DOHH2 (cell line): ENCODE results near the gene FANCC.

ENCODE experiments used
- H3F3A ChIP-seq: fragments of 200-600 bp; sonication (generic), shearing (Covaris generic); 2 replicates; pipeline ENCODE4 v1.6.0; 2016; ENCODE audit warnings: antibody characterized with exemption, mild to moderate bottlenecking; ENCODE audit not compliant: control insufficient read depth, insufficient read depth
- H3K27ac ChIP-seq: fragments of 200-600 bp; sonication (generic); 2 replicates; pipeline ENCODE4 v1.5.1; 2014; ENCODE audit warnings: low read depth, mild to moderate bottlenecking, low read length, moderate library complexity
- H3K27me3 ChIP-seq: fragments of 200-600 bp; sonication (generic); 2 replicates; pipeline ENCODE4 v1.6.1; 2014; ENCODE audit warnings: mild to moderate bottlenecking, low read length, mixed read lengths; ENCODE audit not compliant: control insufficient read depth
- H3K36me3 ChIP-seq: fragments of 200-600 bp; sonication (generic); 2 replicates; pipeline ENCODE4 v1.6.1; 2014; ENCODE audit warnings: mild to moderate bottlenecking, low read length, moderate library complexity, mixed read lengths; ENCODE audit not compliant: control insufficient read depth
- H3K4me1 ChIP-seq: fragments of 200-600 bp; sonication (generic); 2 replicates; pipeline ENCODE4 v1.6.1; 2014; ENCODE audit warnings: mild to moderate bottlenecking, low read length, mixed read lengths; ENCODE audit not compliant: control insufficient read depth
- H3K4me2 ChIP-seq: fragments of 200-600 bp; sonication (generic); 2 replicates; pipeline ENCODE4 v1.6.0; 2014; ENCODE audit warnings: mild to moderate bottlenecking, low read length, moderate library complexity
- H3K4me3 ChIP-seq: fragments of 200-600 bp; sonication (generic); 2 replicates; pipeline ENCODE4 v1.5.1; 2014; ENCODE audit warnings: mild to moderate bottlenecking, low read length, mixed read lengths
- H3K79me2 ChIP-seq: fragments of 200-600 bp; sonication (generic); 2 replicates; pipeline ENCODE4 v1.6.1; 2014; ENCODE audit warnings: mild to moderate bottlenecking, low read length, mixed read lengths; ENCODE audit not compliant: control insufficient read depth
- H3K9me2 ChIP-seq: fragments of 200-600 bp; sonication (generic); replicated peaks from 2 replicates; pipeline ENCODE4 v1.6.1; 2014; ENCODE audit warnings: mild to moderate bottlenecking, low read length, mixed read lengths; ENCODE audit not compliant: control insufficient read depth
- H3K9me3 ChIP-seq: fragments of 200-600 bp; sonication (generic); 2 replicates; pipeline ENCODE4 v1.6.1; 2014; ENCODE audit warnings: antibody characterized with exemption, low read length, mixed read lengths; ENCODE audit not compliant: control insufficient read depth, insufficient read depth
- H4K20me1 ChIP-seq: fragments of 200-600 bp; sonication (generic); 2 replicates; pipeline ENCODE4 v1.6.0; 2014; ENCODE audit warnings: low read depth, mild to moderate bottlenecking, antibody characterized with exemption, low read length, moderate library complexity; ENCODE audit not compliant: control insufficient read depth, insufficient read depth
- EZH2phosphoT487 ChIP-seq: fragments of 200-600 bp; sonication (generic); IDR thresholded peaks from 2 replicates; pipeline ENCODE4 v1.6.1; 2017; ENCODE audit warnings: borderline replicate concordance, mild to moderate bottlenecking, antibody characterized with exemption, low read length, moderate library complexity, mixed read lengths
- TF ChIP-seq, protein P1 (sequence below): fragments of 200-600 bp; sonication (generic); IDR thresholded peaks from one replicate; pipeline ENCODE4 v1.5.1; 2014; ENCODE audit warnings: antibody characterized with exemption, mild to moderate bottlenecking, low read depth, low read length; ENCODE audit not compliant: poor library complexity, severe bottlenecking

The FANCC gene

DNA sequence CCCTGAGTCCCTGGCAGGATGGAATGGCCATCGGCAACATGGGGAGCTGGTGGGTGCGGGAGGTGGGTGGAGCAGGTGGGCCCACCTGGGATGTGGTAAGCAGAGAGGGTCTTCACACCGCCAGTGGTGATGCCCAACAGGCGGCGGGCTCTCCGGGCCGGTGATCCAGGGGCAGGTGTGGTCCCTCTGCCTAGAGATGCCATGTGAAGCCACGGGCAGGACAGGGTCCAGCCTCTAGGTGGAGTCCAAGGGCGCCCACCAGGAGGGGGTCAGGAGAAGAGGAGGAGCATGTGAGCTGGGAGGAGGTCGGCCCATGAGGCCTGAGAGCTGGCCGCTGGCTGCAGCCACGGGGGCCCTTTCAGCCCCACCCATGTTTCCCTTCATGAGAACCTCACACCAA, 221.1 kb downstream of the FANCC start:
- no peak overlapping the region for H3K27ac ChIP-seq
- no peak overlapping the region for H3K4me3 ChIP-seq
- H3K79me2 ChIP-seq = no peaks in the 10 kb centered on the region
- H3K9me3 ChIP-seq = no peaks in the 10 kb centered on the region
- H3K27me3 ChIP-seq = no peaks in the 10 kb centered on the region
- no peaks in the 10 kb centered on the region for H3K4me1 ChIP-seq
- H3K9me2 ChIP-seq = no peaks in the 10 kb centered on the region
- H4K20me1 ChIP-seq = no peaks in the 10 kb centered on the region
- no peaks in the 10 kb centered on the region for H3F3A ChIP-seq
- TF ChIP-seq, protein P1, sequence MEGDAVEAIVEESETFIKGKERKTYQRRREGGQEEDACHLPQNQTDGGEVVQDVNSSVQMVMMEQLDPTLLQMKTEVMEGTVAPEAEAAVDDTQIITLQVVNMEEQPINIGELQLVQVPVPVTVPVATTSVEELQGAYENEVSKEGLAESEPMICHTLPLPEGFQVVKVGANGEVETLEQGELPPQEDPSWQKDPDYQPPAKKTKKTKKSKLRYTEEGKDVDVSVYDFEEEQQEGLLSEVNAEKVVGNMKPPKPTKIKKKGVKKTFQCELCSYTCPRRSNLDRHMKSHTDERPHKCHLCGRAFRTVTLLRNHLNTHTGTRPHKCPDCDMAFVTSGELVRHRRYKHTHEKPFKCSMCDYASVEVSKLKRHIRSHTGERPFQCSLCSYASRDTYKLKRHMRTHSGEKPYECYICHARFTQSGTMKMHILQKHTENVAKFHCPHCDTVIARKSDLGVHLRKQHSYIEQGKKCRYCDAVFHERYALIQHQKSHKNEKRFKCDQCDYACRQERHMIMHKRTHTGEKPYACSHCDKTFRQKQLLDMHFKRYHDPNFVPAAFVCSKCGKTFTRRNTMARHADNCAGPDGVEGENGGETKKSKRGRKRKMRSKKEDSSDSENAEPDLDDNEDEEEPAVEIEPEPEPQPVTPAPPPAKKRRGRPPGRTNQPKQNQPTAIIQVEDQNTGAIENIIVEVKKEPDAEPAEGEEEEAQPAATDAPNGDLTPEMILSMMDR = no peak
- TF ChIP-seq EZH2phosphoT487 = no peak
- H3K36me3 ChIP-seq = no peaks in the 10 kb centered on the region
- H3K4me2 ChIP-seq = no peak overlapping the region

DNA sequence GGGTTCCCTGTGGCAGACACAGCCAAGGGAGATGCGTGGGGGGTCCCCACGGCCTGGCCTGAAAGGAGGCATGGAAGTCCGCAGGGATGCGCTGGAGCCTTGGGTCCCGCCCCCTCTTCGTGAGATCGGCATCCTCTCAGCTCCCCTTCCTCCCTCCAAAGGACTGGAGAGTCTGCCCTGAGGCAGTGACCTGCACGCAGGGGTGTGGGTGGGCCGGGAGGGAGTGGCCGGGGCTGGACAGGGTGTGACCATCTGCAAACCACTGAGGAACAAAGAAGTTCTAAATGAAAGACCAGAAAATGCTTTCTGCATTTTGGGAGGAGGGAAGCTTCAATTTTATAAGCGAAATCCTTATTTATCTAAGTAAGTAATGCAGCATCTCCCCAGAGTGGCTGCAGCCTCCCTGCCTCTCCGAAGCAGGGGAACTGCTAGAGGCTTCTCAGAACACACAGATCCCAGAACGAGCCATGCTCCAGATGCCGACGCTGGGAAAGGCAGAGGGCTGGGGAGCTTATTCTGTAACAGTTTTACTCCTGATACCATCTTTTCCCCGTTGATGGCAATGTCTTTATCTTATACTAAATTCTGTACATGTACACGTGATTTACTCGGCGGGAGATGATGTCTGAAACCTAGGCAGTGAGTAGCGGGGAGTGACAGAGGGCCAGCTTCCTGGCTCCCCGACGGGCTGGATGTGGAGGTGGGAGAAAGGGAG, 221.7 kb downstream of the FANCC start:
- H3K27me3 ChIP-seq = no peaks in the 10 kb centered on the region
- H3K9me3 ChIP-seq = no peaks in the 10 kb centered on the region
- H3K4me2 ChIP-seq = no peak overlapping the region
- H3K79me2 ChIP-seq = no peaks in the 10 kb centered on the region
- H3K4me1 ChIP-seq = no peaks in the 10 kb centered on the region
- H3K36me3 ChIP-seq = no peaks in the 10 kb centered on the region
- H3K27ac ChIP-seq = no peak overlapping the region
- no peaks in the 10 kb centered on the region for H3F3A ChIP-seq
- no peak overlapping the region for H3K4me3 ChIP-seq
- H4K20me1 ChIP-seq = no peaks in the 10 kb centered on the region
- TF ChIP-seq, protein P1 = no peak
- no peak for TF ChIP-seq EZH2phosphoT487
- no peaks in the 10 kb centered on the region for H3K9me2 ChIP-seq

DNA sequence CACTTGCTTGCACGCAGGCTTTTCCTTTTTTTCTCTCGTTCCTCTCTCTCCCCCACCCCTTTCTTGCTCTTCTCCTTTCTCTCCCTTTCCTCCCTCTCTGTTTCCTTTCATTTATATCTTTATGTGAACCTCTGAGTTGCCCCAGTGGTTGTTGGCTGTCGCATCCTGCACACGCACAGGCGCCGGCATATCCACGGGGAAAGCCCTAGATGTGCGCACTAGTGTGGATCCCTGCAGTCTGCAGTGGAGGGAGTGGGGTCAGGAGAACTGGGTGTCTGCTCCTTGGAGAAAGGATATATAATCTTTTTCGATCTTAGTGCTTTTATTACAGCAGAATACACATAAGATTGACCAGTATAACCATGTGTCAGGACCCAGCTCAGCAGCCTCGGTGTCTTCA, 223.5 kb downstream of the FANCC start:
- no peaks in the 10 kb centered on the region for H3K79me2 ChIP-seq
- no peak overlapping the region for H3K4me2 ChIP-seq
- H4K20me1 ChIP-seq = no peaks in the 10 kb centered on the region
- H3K4me1 ChIP-seq = no peaks in the 10 kb centered on the region
- no peaks in the 10 kb centered on the region for H3K27me3 ChIP-seq
- TF ChIP-seq, protein P1 = no peak
- TF ChIP-seq EZH2phosphoT487 = no peak
- H3K9me3 ChIP-seq = no peaks in the 10 kb centered on the region
- no peaks in the 10 kb centered on the region for H3F3A ChIP-seq
- H3K9me2 ChIP-seq = no peaks in the 10 kb centered on the region
- no peak overlapping the region for H3K27ac ChIP-seq
- no peak overlapping the region for H3K4me3 ChIP-seq
- H3K36me3 ChIP-seq = no peaks in the 10 kb centered on the region
